H1 (cell line): ENCODE data around the gene VSTM4. TPM values are rescaled to one million over a fixed set of nuclear protein-coding genes. Genes with fewer than 3 reads are reported as not detected.

Experiments used
- BCL11A ChIP-seq, 2 experiments: IDR thresholded peaks; one replicate each; pipeline ENCODE4 v1.6.1; 2011; ENCODE audit warnings: low read depth in 2 of 2, low read length in 2 of 2, mild to moderate bottlenecking in 2 of 2
- JUND ChIP-seq: IDR thresholded peaks from 2 replicates; pipeline ENCODE4 v1.6.1; 2011; ENCODE audit warnings: mild to moderate bottlenecking, improper control_type of control experiment, low read length
- MAFK ChIP-seq: IDR thresholded peaks from 2 replicates; pipeline ENCODE4 v1.6.1; 2012; ENCODE audit warnings: low read depth, mild to moderate bottlenecking, improper control_type of control experiment, low read length
- polyA plus RNA-seq, 7 experiments: library from polyadenylated mRNA; depleted of rRNA in 3 of 7; stranded (reverse) in 5 of 7; unstranded in 2 of 7; fragments of >200 nt in 5 of 7; fragments of 200-250 nt in 2 of 7; gene quantifications; 1 replicate in 5 of 7; 2 replicates in 1 of 7; 4 replicates in 1 of 7; pipeline versions ENCODE4 v1.2.1 to v1.2.3, GENCODE V29; 2011 to 2013; ENCODE audit warnings: missing spikeins in 2 of 7, mixed read lengths in 2 of 7
- total RNA-seq: library from RNA; stranded (reverse); fragmentation: NEBNext Ultra II Directional; extraction: Animal tissue kit (Norgen Biotek cat#: 25700); gene quantifications from 2 replicates; pipeline ENCODE4 v1.2.1, GENCODE V29; 2021

VSTM4 gene
- total and polyA plus RNA-seq, 2 of the 8 experiments (the other 6 are each of a cell fraction or from before 2014, with no cell fraction given) = 0.48 to 0.73 TPM

DNA sequence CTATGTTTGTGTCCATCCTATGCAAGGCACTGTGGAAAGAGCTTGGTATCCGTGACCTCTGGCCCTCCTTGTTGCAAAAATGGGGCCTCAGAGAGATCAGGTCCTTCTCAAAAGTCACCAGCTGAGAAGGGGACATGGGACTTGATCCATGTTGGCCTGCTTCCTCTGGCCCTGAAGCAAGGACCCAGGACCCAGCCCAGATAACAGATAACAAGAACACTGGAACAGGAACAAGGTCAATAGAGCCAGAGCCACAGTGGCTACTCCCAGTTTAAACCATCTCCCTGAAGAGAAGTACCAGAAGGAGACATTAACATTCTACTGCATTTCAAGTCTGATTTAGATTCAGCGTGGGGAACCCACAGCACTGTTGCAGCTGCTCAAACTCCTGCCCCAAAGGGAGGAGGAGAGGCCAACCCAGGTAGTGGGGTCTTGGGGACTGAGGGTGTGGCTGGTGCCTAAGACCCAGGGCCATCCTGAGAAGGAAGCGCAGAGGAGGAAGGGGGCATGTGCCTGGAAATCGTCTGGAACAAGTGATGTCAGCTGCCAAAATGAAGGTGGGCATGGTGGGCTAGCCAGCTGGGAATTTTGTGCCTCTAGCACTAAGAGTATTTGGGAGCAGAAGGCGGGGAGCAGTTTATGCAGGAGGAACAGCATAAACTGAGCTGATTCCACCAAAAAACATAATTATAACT is 61.2 kb downstream of the VSTM4 start (continued):
- TF ChIP-seq JUND (no peak), MAFK (no peak), BCL11A (IDR thresholded peaks at IDR 0.05; ENCODE audit: low read depth in 2 of 2, low read length in 2 of 2) (no peak)
